Measurements from ENCODE around the gene TGFBR2.
"Not testable (repeated sequence)": the region's sequence is repeated elsewhere in the genome, so short reads cannot be mapped to it uniquely, and the experiment has no call there.

Gene TGFBR2

GRCh38 chr3:30620402-30621360 is 14.3 kb downstream of the TGFBR2 start:
- no peak for DNase-seq

GRCh38 chr3:30621576-30621975 is 15.2 kb downstream of the TGFBR2 start:
- DNase-seq, result no peak

- DNase-seq, result no peak
These were observed 15.7 kb downstream of the TGFBR2 start for GRCh38 chr3:30622047-30622545.

GRCh38 chr3:30622790-30623189 is 16.4 kb downstream of the TGFBR2 start:
- no peak for DNase-seq

- no peak for DNase-seq
These were observed 16.9 kb downstream of the TGFBR2 start for GRCh38 chr3:30623351-30623750.

GRCh38 chr3:30624480-30624879 is 18.1 kb downstream of the TGFBR2 start:
- DNase-seq, result not testable (repeated sequence)

GRCh38 chr3:30625541-30626438 is 19.4 kb downstream of the TGFBR2 start:
- DNase-seq, result no peak

GRCh38 chr3:30626443-30627180 is 20.2 kb downstream of the TGFBR2 start:
- no peak for DNase-seq

GRCh38 chr3:30628205-30628900 is 22.0 kb downstream of the TGFBR2 start:
- peak in 1 of 2 experiments; percentile 33 for DNase-seq

GRCh38 chr3:30628901-30629590 is 22.6 kb downstream of the TGFBR2 start:
- peak in 1 of 2 experiments; percentile 21 for DNase-seq

- peak in 1 of 2 experiments; percentile 17 for DNase-seq
These were observed 23.3 kb downstream of the TGFBR2 start for GRCh38 chr3:30629746-30630145.

- DNase-seq, result peak in 1 of 2 experiments; percentile 31
These were observed 24.0 kb downstream of the TGFBR2 start for GRCh38 chr3:30630238-30631030.

- DNase-seq, result peak; percentile 76 to 77
These were observed 25.0 kb downstream of the TGFBR2 start for GRCh38 chr3:30631243-30631904.

- no peak for DNase-seq
These were observed 25.7 kb downstream of the TGFBR2 start for GRCh38 chr3:30632065-30632464.

- DNase-seq, result no peak
These were observed 26.1 kb downstream of the TGFBR2 start for GRCh38 chr3:30632521-30632920.

GRCh38 chr3:30633718-30634117 is 27.3 kb downstream of the TGFBR2 start:
- no peak for DNase-seq

GRCh38 chr3:30634761-30635735 is 28.6 kb downstream of the TGFBR2 start:
- DNase-seq, result no peak
